Panc1 (cell line): ENCODE results near the gene PRR36.

Source experiments
- CTCF ChIP-seq: fragments of 450-650 bp; IDR thresholded peaks from 2 replicates; pipeline ENCODE4 v1.5.1; 2017; ENCODE audit warnings: mild to moderate bottlenecking
- POLR2AphosphoS5 ChIP-seq: IDR thresholded peaks from 2 replicates; pipeline ENCODE4 v1.6.1; 2012; ENCODE audit warnings: mild to moderate bottlenecking, low read depth, low read length, moderate library complexity
- REST ChIP-seq, 2 experiments: IDR thresholded peaks; 2 replicates each; pipeline ENCODE4 v1.6.1; 2011 to 2012; ENCODE audit warnings: low read depth in 2 of 2, control low read depth in 1 of 2, low read length in 1 of 2, mild to moderate bottlenecking in 1 of 2, moderate library complexity in 1 of 2; ENCODE audit not compliant: insufficient read depth in 1 of 2
- SIN3A ChIP-seq: IDR thresholded peaks from 2 replicates; pipeline ENCODE4 v1.6.1; 2012; ENCODE audit warnings: low read depth, mild to moderate bottlenecking, low read length, moderate library complexity, borderline replicate concordance; ENCODE audit not compliant: insufficient read depth
- TCF7L2 ChIP-seq: IDR thresholded peaks from 2 replicates; pipeline ENCODE4 v1.6.1; 2011; ENCODE audit warnings: mild to moderate bottlenecking, low read depth, low read length, inconsistent platforms

- TF ChIP-seq POLR2AphosphoS5, result no peak
- no peak for TF ChIP-seq CTCF
- no peak for TF ChIP-seq REST (IDR thresholded peaks at IDR 0.05; ENCODE audit: insufficient read depth in 1 of 2, low read depth in 2 of 2, low read length in 1 of 2)
- no peak for TF ChIP-seq TCF7L2
- no peak for TF ChIP-seq SIN3A
These were observed 53.6 kb downstream of the PRR36 start for GRCh38 chr19:7820588-7820987.
